Sigmoid colon (tissue), 7 donors: ENCODE results near the gene AGTR1. TPM values are rescaled to one million over a fixed set of nuclear protein-coding genes. Genes with fewer than 3 reads are reported as not detected.

Experiments used
- DNase-seq: peaks from one replicate; pipeline ENCODE4 v3.0.0-alpha.2; 2019
- H3K27ac ChIP-seq, 4 donors: fragments of 200-600 bp; sonication (generic); one replicate each; pipeline ENCODE4 v1.5.1; 2016 to 2019; ENCODE audit warnings: mild to moderate bottlenecking in 1 of 4
- H3K27me3 ChIP-seq, 3 donors: fragments of 200-600 bp; sonication (generic); one replicate each; pipeline ENCODE4 v1.5.1; 2019; ENCODE audit warnings: mild to moderate bottlenecking in 1 of 3
- H3K36me3 ChIP-seq, 4 donors: fragments of 200-600 bp; sonication (generic); one replicate each; pipeline ENCODE4 v1.5.1; 2016 to 2019
- H3K4me1 ChIP-seq, 4 donors: fragments of 200-600 bp; sonication (generic); one replicate each; pipeline ENCODE4 v1.5.1; 2017 to 2019
- H3K4me3 ChIP-seq, 4 donors: fragments of 200-600 bp; sonication (generic); one replicate each; pipeline ENCODE4 v1.5.1; 2017 to 2019; ENCODE audit warnings: mild to moderate bottlenecking in 2 of 4, moderate library complexity in 1 of 4
- H3K9me3 ChIP-seq, 4 donors: fragments of 200-600 bp in 3 of 4; sonication (generic) in 3 of 4; one replicate each; pipeline versions ENCODE4 v1.5.1 to v1.6.1; 2013 to 2019
- EP300 ChIP-seq, 4 donors: sonication (generic); formaldehyde crosslinking; IDR thresholded peaks; one replicate each; pipeline ENCODE4 v1.6.1; 2017; ENCODE audit warnings: antibody characterized with exemption in 4 of 4
- POLR2A ChIP-seq, 2 donors: fragments of 450-650 bp; IDR thresholded peaks; one replicate each; pipeline ENCODE4 v1.6.1; 2016; ENCODE audit warnings: antibody characterized with exemption in 2 of 2, mild to moderate bottlenecking in 2 of 2, moderate library complexity in 2 of 2
- POLR2AphosphoS5 ChIP-seq, 4 donors: sonication (generic); formaldehyde crosslinking; IDR thresholded peaks; one replicate each; pipeline ENCODE4 v1.6.1; 2017; ENCODE audit warnings: antibody characterized with exemption in 4 of 4
- WGBS, 2 donors: extraction: QIAGEN DNeasy Blood & Tissue Kit; methylation state at CpG; one replicate each; pipeline ENCODE4 v1.1.7; 2013; 5-methylcytosine and 5-hydroxymethylcytosine counted together
- intact Hi-C: fragments of 100-400 bp; cut with DNase I; formaldehyde crosslinking; loops from one replicate; pipeline ENCODE4 v1.15.1; 2023
- polyA plus RNA-seq, 3 donors: library from polyadenylated mRNA; stranded (reverse); fragments of 200-250 nt; gene quantifications; one replicate each; pipeline ENCODE4 v1.2.3, GENCODE V29; 2013
- total RNA-seq, 4 donors: library from RNA; depleted of rRNA; stranded (reverse); fragments of >200 nt; gene quantifications; one replicate each; pipeline ENCODE4 v1.1.0, GENCODE V29; 2016
- TF ChIP-seq, protein P1 (sequence below), 4 experiments: fragments of 450-650 bp in 3 of 4; fragments of 200-600 bp in 1 of 4; IDR thresholded peaks; one replicate each; pipeline ENCODE4 v1.5.1; 2016 to 2019; ENCODE audit warnings: antibody characterized with exemption in 4 of 4, mild to moderate bottlenecking in 3 of 4, moderate library complexity in 2 of 4
- donor health status: healthy with polysubstance abuse.
- donor health status: Bipolar disorder and iron deficiency.
- donor health status: healthy.

Gene AGTR1
- total and polyA plus RNA-seq, 7 donors: 1.2 to 77.8 (median 43.6) TPM; not detected in 1

DNA sequence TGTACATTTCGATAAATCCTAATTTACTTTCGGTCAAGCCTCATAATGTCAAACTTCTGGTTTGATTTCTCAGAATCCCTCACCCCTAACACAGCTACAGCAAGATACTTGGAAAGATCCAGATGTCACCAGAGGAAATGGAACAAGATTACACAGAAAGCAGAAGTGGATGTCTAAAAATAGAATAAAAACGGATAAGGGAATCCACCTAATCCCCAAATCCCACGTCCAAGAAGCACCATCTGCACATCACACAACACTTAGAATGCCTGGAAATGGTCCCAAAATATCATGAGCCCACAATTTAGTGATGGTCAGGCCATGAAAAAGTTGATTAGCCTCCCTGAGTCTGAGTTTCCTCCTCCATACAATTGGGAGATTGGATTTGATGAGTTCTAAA, 61.7 kb downstream of the AGTR1 start:
- WGBS, 2 donors: 37 to 57% methylated on average over 4 of the region's 4 CpGs
- no peaks in the 10 kb centered on the region for H3K4me1 ChIP-seq
- no peak overlapping the region for H3K4me3 ChIP-seq
- no peaks in the 10 kb centered on the region for H3K27me3 ChIP-seq
- no peaks in the 10 kb centered on the region for H3K9me3 ChIP-seq
- no peak for TF ChIP-seq EP300 (IDR thresholded peaks at IDR 0.05)
- no peak for TF ChIP-seq POLR2A (IDR thresholded peaks at IDR 0.05)
- TF ChIP-seq, protein P1, sequence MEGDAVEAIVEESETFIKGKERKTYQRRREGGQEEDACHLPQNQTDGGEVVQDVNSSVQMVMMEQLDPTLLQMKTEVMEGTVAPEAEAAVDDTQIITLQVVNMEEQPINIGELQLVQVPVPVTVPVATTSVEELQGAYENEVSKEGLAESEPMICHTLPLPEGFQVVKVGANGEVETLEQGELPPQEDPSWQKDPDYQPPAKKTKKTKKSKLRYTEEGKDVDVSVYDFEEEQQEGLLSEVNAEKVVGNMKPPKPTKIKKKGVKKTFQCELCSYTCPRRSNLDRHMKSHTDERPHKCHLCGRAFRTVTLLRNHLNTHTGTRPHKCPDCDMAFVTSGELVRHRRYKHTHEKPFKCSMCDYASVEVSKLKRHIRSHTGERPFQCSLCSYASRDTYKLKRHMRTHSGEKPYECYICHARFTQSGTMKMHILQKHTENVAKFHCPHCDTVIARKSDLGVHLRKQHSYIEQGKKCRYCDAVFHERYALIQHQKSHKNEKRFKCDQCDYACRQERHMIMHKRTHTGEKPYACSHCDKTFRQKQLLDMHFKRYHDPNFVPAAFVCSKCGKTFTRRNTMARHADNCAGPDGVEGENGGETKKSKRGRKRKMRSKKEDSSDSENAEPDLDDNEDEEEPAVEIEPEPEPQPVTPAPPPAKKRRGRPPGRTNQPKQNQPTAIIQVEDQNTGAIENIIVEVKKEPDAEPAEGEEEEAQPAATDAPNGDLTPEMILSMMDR (IDR thresholded peaks at IDR 0.05): no peak
- TF ChIP-seq POLR2AphosphoS5 (IDR thresholded peaks at IDR 0.05): no peak
- no peak for DNase-seq
- intact Hi-C loops: no loop called here
- H3K36me3 ChIP-seq: no peaks in the 10 kb centered on the region
- no peak overlapping the region for H3K27ac ChIP-seq

DNA sequence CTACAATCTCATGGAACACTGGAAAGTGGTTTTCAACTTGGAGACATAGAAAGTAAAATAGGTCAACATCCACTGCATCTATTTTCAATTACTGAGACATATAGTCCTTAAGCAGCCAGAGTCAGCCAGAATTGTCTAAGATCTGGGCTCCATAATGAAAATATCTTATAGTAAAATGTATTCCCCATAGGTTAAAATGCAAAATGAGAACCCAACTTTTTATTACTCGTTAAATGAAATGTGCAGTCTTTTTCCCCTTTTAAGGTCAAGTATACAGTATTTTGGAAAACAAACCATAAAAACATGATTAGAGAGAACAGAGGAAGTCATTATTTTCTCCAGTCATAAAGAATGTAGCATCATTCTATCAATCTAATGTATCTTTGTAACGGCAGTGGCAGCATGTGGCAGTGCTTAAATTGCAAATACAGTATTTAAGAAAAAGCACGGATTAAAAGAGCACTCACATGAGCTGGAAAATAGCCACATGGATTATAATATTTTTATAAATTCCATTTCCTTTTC, 65.5 kb downstream of the AGTR1 start:
- H3K4me1 ChIP-seq: no peaks in the 10 kb centered on the region

DNA sequence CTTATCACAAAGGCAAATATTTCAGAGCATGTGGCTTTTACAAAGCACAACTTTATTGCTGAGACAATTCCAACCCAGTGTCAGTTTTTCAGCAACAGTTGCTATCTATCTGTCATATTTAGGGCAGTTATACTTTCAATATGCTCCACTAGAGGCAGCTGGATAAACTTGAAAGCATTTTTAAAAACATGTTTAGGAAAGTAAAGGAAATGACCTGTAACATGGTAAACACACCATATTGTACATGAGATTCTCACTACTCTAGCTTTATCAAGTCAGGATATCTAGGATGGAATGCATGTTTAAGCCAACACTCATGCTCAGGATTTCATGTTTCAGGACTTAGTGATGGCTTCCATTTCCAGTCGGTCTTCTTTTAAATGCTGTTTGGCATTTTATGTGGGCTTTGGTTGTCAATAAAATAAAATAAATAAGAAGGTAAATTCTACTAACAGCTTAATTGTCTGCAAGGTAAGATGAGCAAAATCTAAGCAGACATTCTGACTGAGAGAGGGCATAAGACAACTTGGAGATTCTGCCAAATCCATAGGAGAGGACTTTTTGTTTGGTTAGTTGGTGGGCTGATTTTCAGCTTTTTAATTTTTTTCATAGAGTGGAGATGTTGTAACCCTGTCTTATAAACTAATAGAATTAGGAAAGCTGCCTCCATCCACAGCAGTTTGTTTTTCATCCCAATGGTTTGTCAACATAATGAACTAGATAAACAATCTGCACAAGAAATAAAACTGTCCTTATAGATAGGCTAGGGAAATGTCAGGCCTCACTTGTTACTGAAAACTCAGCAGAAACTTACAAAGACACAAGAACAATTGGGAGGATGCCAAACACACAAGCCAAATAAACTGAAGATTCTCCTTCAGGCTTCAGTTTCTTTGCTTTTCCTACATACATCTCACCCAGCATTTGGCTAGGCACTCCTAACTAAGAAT, 66.6 kb downstream of the AGTR1 start:
- H3K9me3 ChIP-seq: no peaks in the 10 kb centered on the region
- WGBS, 2 donors: 49 to 69% methylated on average over 1 of the region's 1 CpG
- intact Hi-C loops: no loop called here
- H3K27ac ChIP-seq: no peak overlapping the region
- DNase-seq: no peak
- H3K27me3 ChIP-seq: no peaks in the 10 kb centered on the region
- no peaks in the 10 kb centered on the region for H3K4me1 ChIP-seq
- no peaks in the 10 kb centered on the region for H3K36me3 ChIP-seq
- H3K4me3 ChIP-seq: no peak overlapping the region
- no peak for TF ChIP-seq EP300 (IDR thresholded peaks at IDR 0.05)
- no peak for TF ChIP-seq POLR2AphosphoS5 (IDR thresholded peaks at IDR 0.05)
- TF ChIP-seq POLR2A (IDR thresholded peaks at IDR 0.05): no peak
- TF ChIP-seq, protein P1 (IDR thresholded peaks at IDR 0.05): no peak

More for the DNA sequence above, 65.5 kb downstream of the AGTR1 start:
- Histone ChIP-seq H3K36me3 (no peaks in the 10 kb centered on the region), H3K9me3 (no peaks in the 10 kb centered on the region), H3K4me3 (no peak overlapping the region), H3K27me3 (no peaks in the 10 kb centered on the region), H3K27ac (no peak overlapping the region)
- no peak for DNase-seq
- no peak for TF ChIP-seq POLR2AphosphoS5 (IDR thresholded peaks at IDR 0.05)
- TF ChIP-seq, protein P1 (IDR thresholded peaks at IDR 0.05): no peak
- TF ChIP-seq POLR2A (IDR thresholded peaks at IDR 0.05): no peak
- TF ChIP-seq EP300 (IDR thresholded peaks at IDR 0.05): no peak
- intact Hi-C loops: no loop called here
- WGBS, 2 donors: 53 to 73% methylated on average over 3 of the region's 3 CpGs

DNA sequence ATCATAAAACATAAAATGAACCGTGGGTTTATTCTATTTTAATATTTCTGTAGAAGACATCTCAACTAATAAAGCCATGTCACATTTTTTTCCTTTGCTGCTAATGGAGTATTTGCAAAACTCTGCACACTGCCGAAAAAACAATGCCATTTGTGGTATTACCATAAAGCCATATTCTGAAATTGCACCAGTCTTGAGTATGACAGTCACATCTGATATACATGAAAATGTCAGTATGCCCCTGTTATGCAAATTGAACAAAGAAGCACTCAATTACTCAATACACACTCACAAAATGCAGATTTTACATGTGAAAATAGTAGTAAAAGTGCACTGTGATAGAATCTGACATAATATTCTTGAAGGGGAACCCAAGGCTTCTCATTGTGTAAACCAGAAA, 74.7 kb downstream of the AGTR1 start:
- no peak overlapping the region for H3K4me3 ChIP-seq
- no peak for DNase-seq
- intact Hi-C loops: no loop called here
- no peaks in the 10 kb centered on the region for H3K4me1 ChIP-seq
- H3K27ac ChIP-seq: no peak overlapping the region
- H3K36me3 ChIP-seq: no peaks in the 10 kb centered on the region
- TF ChIP-seq POLR2AphosphoS5 (IDR thresholded peaks at IDR 0.05) (no peak), EP300 (IDR thresholded peaks at IDR 0.05) (no peak), POLR2A (IDR thresholded peaks at IDR 0.05) (no peak)
- TF ChIP-seq, protein P1 (IDR thresholded peaks at IDR 0.05): no peak
- no peaks in the 10 kb centered on the region for H3K9me3 ChIP-seq
- H3K27me3 ChIP-seq: no peaks in the 10 kb centered on the region
- 39 to 41% methylated on average over 2 of the region's 2 CpGs for WGBS, 2 donors
